ENCODE results near the gene IFNL1.

GRCh38 chr19:39341129-39341718 lies 45.0 kb downstream of the IFNL1 start:
- TF ChIP-seq POLR2A (IDR thresholded peaks at IDR 0.05) (no peak), CTCF (IDR thresholded peaks at IDR 0.05) (no peak)
